Glomerular visceral epithelial cell (primary cell): ENCODE measurements around the gene C11orf42.
"Not testable (repeated sequence)": the region's sequence is repeated elsewhere in the genome, so short reads cannot be mapped to it uniquely, and the experiment has no call there.

Experiments used
- DNase-seq: peaks from one replicate; pipeline ENCODE4 v3.0.0-alpha.2; 2016; ENCODE audit errors: extremely low spot score

The C11orf42 gene

GRCh38 chr11:6219359-6219758 is 14.0 kb downstream of the C11orf42 start:
- DNase-seq, result peak; percentile 56

GRCh38 chr11:6223854-6224253 is 18.5 kb downstream of the C11orf42 start:
- DNase-seq, result no peak

- DNase-seq, result no peak
These were observed 19.1 kb downstream of the C11orf42 start for GRCh38 chr11:6224421-6224820.

- no peak for DNase-seq
These were observed 19.7 kb downstream of the C11orf42 start for GRCh38 chr11:6225024-6225423.

DNA sequence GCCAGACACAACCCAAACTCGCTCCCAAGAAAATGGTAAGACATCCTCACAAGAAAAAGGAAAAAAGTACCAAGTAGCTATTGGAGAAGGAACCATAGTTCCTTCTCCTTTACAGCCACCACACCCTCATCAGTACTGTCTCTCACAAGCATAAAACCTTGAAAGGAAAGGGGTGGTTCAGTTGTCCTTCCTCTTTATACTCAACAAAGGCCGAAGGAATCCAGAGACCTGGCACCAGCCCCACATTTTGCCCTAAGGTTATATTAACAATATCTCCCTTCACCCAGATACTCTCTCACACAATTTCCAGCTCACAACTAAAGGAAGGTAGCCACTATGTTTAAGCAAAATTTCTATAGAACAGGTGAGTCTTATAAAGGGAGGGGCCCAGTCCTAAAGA is 20.5 kb downstream of the C11orf42 start:
- no peak for DNase-seq

- no peak for DNase-seq
These were observed 23.2 kb downstream of the C11orf42 start for GRCh38 chr11:6228520-6228919.

GRCh38 chr11:6229911-6230310 is 24.6 kb downstream of the C11orf42 start:
- no peak for DNase-seq

DNA sequence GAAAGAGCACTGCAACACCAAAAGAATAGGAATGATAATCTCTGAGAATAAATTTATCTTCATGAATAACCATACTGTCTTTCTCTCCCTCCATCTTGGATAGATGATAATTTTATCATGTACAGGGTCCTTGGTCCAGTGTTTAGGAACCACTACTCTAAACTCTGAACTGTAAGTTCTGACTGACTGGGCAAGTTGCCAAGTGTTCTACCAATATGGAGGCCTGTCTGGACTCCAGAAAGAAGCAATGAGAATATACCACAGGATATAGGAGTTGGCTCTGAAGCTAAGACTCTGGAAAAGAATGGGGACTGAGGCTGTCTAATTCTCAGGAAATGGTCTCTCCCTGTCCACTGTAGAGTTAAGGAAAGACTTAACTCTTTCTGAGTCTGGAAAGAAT is 27.5 kb downstream of the C11orf42 start:
- DNase-seq, result no peak

DNA sequence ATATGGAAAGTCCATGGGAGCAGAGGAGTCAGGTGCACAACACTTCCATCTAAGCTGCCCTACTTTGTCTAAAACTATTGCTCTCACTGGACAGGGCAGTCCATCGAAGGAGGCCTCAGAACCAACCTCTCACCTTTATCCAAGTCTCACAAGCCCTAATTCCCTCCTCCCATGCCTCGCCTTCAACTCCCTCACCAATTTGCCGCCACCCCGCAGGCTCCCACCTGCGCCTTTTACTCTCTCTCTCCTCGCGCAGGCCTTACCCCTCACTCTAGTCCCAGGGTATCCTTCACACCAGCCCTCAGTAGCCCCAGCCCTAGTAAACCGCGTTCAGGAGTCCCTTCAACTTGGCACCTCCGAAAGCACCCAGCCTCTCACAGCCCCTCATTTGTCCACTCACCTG is 28.6 kb downstream of the C11orf42 start:
- DNase-seq, result peak; percentile 6

- peak; percentile 100 for DNase-seq
These were observed 29.2 kb downstream of the C11orf42 start, which contains the start of gene FHIP1B for GRCh38 chr11:6234387-6235107. Gene FHIP1B (minus strand): TSS chr11:6234636. CDS start chr11:6224516, 10,120 bp downstream.

- DNase-seq, result no peak
These were observed 31.9 kb downstream of the C11orf42 start for GRCh38 chr11:6237266-6237665.

- DNase-seq, result no peak
These were observed 32.5 kb downstream of the C11orf42 start for GRCh38 chr11:6237761-6238302.

DNA sequence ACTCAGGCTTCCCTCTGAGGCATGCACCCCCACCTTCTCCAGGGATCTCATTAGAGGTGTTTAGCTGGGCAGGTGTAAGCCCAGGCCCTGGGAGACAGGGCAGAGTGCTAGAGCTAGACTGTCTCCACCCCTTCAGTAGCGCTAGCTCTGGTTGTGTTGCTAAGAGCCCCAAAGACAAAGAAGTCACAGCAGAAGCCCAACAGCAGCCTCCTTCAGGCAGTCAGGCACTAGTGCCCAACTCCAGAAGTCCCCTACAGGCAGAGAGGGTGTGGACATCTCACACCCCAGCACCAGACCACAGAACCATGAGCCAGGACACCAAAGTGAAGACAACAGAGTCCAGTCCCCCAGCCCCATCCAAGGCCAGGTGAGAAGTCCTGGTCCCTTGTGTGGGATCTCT is 33.5 kb downstream of the C11orf42 start, which contains the start of gene CNGA4:
Gene CNGA4 (plus strand): TSS at position 188 of the 400 bp plus-strand sequence. CDS start 118 bp downstream, at position 306.
- DNase-seq, result no peak

DNA sequence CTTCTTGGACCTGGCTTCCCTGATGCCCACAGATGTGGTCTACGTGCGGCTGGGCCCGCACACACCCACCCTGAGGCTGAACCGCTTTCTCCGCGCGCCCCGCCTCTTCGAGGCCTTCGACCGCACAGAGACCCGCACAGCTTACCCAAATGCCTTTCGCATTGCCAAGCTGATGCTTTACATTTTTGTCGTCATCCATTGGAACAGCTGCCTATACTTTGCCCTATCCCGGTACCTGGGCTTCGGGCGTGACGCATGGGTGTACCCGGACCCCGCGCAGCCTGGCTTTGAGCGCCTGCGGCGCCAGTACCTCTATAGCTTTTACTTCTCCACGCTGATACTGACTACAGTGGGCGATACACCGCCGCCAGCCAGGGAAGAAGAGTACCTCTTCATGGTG is 34.8 kb downstream of the C11orf42 start:
- DNase-seq, result no peak

DNA sequence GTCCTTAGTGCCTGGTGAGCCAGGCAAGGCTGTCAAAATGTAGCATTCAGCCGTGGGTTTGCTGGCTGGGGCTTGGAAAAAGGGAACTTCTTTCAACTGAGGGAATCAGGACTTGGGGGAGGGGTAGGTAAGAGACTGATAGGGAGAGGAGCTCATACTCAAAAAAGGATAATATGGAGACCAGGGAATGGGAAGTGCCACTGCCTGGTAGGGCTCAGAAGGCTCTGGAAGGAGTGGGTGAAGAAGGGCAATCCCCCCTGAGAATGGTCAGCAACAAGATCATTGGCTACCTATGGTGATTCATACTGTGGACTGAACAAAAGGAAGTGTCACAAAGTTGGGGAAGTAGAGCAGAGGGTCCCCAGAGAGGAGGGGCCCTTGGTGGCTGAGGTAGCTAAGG is 35.4 kb downstream of the C11orf42 start:
- DNase-seq, result no peak

- no peak for DNase-seq
These were observed 36.0 kb downstream of the C11orf42 start for GRCh38 chr11:6241316-6241715.

DNA sequence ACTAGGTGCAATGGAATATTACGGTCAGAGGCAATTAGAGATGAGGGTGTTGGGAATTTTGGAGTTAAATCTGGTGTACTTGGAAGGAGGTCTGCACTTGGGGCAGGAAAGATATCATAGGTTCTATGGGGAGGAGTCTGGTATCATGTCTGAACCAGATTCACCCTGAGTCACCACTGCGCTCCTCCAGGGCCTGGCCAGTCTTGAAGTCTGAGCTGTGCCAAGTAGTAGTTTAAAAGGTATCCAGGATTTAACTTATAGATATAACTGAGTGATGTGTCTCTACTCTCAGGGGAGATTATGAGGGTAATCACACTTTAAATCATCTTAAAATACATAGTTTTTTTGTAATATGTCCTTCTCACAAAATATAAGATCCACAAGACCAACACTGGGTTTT is 40.2 kb downstream of the C11orf42 start:
- DNase-seq, result no peak

DNA sequence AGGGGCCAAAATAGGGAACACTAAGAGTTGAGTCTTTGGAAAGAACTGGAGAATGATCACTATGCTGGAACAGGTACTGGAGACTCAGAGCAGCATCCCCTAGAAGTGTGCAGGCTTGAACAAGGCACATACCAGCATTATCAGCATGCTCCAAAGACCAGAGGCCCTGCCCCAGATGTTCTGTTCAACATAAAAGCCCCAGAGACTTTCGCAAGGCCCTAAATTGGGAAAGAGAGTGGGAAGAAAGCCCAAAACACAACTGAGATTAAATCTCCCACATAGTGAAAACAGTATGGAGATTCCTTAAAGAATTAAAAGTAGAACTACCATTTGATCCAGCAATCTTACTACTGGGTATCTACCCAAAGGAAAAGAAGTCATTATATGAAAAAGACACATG is 42.9 kb downstream of the C11orf42 start:
- DNase-seq, result no peak

DNA sequence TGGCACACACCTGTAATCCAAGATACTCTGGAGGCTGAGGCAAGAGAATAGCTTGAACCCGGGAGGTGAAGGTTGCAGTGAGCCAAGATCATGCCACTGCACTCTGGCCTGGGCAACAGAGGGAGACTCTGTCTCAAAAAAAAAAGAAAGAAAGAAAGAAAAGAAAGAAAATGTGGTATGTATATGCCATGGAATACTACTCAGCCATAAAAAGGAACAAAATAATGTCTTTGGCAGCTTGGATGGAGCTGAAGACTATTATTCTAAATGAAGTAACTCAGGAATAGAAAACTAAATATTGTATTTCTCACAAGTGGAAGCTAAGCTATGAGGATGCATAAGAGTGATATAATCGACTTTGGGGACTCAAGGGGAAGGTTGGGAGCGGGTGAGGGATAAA is 43.5 kb downstream of the C11orf42 start:
- DNase-seq, result not testable (repeated sequence)

- peak; percentile 58 for DNase-seq
These were observed 44.6 kb downstream of the C11orf42 start for GRCh38 chr11:6249770-6250555.

DNA sequence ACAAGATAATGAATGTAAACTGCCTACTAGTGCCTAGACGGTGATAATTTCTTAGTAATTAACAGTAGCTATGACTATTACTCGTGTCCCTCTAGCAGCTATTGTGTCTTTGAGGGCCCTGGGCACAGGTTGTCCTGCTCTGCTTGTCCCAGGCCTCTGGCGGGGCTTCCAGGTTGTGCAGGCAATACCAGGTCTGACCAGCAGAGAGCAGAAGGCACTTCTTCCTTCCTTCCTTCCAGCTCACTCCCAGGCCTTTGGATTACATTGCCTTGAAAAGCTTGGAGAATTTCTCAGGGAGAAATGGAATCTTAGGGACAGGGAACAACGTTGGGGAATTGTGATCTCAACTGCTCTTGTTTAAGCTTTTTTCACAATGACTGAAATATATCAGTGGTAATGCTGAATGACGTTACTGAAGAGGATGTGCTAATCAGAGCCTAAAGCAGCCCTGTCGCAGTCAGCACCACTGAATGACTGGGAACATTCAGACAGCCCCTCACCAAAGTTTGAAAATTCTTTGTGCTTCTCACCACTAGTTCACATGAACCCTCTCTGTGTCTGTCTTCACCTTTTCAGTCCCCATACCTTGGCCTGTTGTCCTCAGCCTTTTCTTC is 45.9 kb downstream of the C11orf42 start:
- DNase-seq, result peak; percentile 60

- no peak for DNase-seq
These were observed 46.7 kb downstream of the C11orf42 start for GRCh38 chr11:6251990-6252473.
